Sciatic nerve (tissue), 1 donor: ENCODE data around the gene NLRC4. TPM values are rescaled to one million over a fixed set of nuclear protein-coding genes. Genes with fewer than 3 reads are reported as not detected.

ENCODE experiments used
- total RNA-seq: library from RNA; stranded (reverse); fragmentation: NEBNext Ultra II Directional; extraction: Animal tissue kit (Norgen Biotek cat#: 25700); gene quantifications from one replicate; pipeline ENCODE4 v1.2.1, GENCODE V29; 2021
- donor health status: DM: no; HTN: no; CAD: no.

The NLRC4 gene
- total RNA-seq, 1 donor from 2014 or later = 3.1 TPM

Other genes with a start within 250 kb of the NLRC4 start
- 45.4 TPM for gene DPY30, start 225.1 kb downstream of the NLRC4 start, total RNA-seq
- gene SPAST, start 201.3 kb downstream of the NLRC4 start, total RNA-seq = 21.2 TPM
- gene SLC30A6, start 99.0 kb downstream of the NLRC4 start, total RNA-seq = 19.7 TPM
- 72.0 TPM for gene YIPF4, start 13.0 kb upstream of the NLRC4 start, total RNA-seq
- gene BIRC6, start 92.1 kb upstream of the NLRC4 start, total RNA-seq = 130 TPM